Stomach smooth muscle (tissue), 2 donors: ENCODE measurements around the gene CERS6.
A peak's percentile ranks its signal among the peaks of the same experiment; 100 is the strongest.

Experiments used
- H3K27ac ChIP-seq: one replicate; pipeline ENCODE4 v1.7.0; 2013; ENCODE audit warnings: mild to moderate bottlenecking, low read length, inconsistent platforms
- H3K27me3 ChIP-seq, 2 donors: one replicate each; pipeline ENCODE4 v1.7.0; 2013; ENCODE audit warnings: low read length in 2 of 2; ENCODE audit not compliant: insufficient read depth in 2 of 2, control insufficient read depth in 1 of 2
- H3K36me3 ChIP-seq, 2 donors: one replicate each; pipeline ENCODE4 v1.7.0; 2013; ENCODE audit warnings: low read length in 2 of 2; ENCODE audit not compliant: control insufficient read depth in 2 of 2, insufficient read depth in 2 of 2
- H3K4me1 ChIP-seq: one replicate; pipeline ENCODE4 v1.7.0; 2013; ENCODE audit warnings: low read length; ENCODE audit not compliant: control insufficient read depth, insufficient read depth
- H3K4me3 ChIP-seq, 2 donors: one replicate each; pipeline ENCODE4 v1.7.0; 2013; ENCODE audit warnings: low read length in 2 of 2
- H3K9ac ChIP-seq, 2 donors: one replicate each; pipeline ENCODE4 v1.7.0; 2013; ENCODE audit warnings: low read length in 2 of 2, mild to moderate bottlenecking in 1 of 2
- H3K9me3 ChIP-seq, 2 donors: one replicate each; pipeline ENCODE4 v1.7.0; 2013; ENCODE audit warnings: low read length in 2 of 2; ENCODE audit not compliant: control insufficient read depth in 2 of 2
- donor health status: healthy.
- donor health status: Pancreatic carcinoma.

The CERS6 gene

GRCh38 chr2:168700615-168701245, 244.7 kb downstream of the CERS6 start:
- Histone ChIP-seq H3K27me3 (no peaks in the 10 kb centered on the region), H3K9ac (no peak overlapping the region), H3K4me1 (peaks cover 9% of the 10 kb centered on the region), H3K4me3 (no peak overlapping the region), H3K36me3 (peaks cover 0 to under 1% of the 10 kb centered on the region in 2 donors), H3K27ac (peak overlapping the region; percentile 76), H3K9me3 (no peaks in the 10 kb centered on the region)

GRCh38 chr2:168702579-168702978, 246.5 kb downstream of the CERS6 start:
- H3K4me1 ChIP-seq, result peaks cover 9% of the 10 kb centered on the region
- H3K9ac ChIP-seq, result no peak overlapping the region
- H3K9me3 ChIP-seq, result no peaks in the 10 kb centered on the region
- H3K36me3 ChIP-seq, result no peaks in the 10 kb centered on the region
- H3K27ac ChIP-seq, result no peak overlapping the region
- H3K4me3 ChIP-seq, result no peak overlapping the region
- H3K27me3 ChIP-seq, result no peaks in the 10 kb centered on the region

GRCh38 chr2:168703926-168704325, 247.9 kb downstream of the CERS6 start:
- H3K4me1 ChIP-seq, result peaks cover 6% of the 10 kb centered on the region
- no peaks in the 10 kb centered on the region for H3K27me3 ChIP-seq
- no peaks in the 10 kb centered on the region for H3K9me3 ChIP-seq
- H3K9ac ChIP-seq, result no peak overlapping the region
- H3K27ac ChIP-seq, result no peak overlapping the region
- H3K4me3 ChIP-seq, result no peak overlapping the region
- no peaks in the 10 kb centered on the region for H3K36me3 ChIP-seq

GRCh38 chr2:168705534-168706470, 249.7 kb downstream of the CERS6 start:
- Histone ChIP-seq H3K4me3 (no peak overlapping the region), H3K36me3 (no peaks in the 10 kb centered on the region), H3K9me3 (no peaks in the 10 kb centered on the region), H3K4me1 (no peaks in the 10 kb centered on the region), H3K27ac (no peak overlapping the region), H3K27me3 (no peaks in the 10 kb centered on the region), H3K9ac (no peak overlapping the region)

GRCh38 chr2:168706806-168707205, 250.7 kb downstream of the CERS6 start:
- no peak overlapping the region for H3K27ac ChIP-seq
- H3K27me3 ChIP-seq, result no peaks in the 10 kb centered on the region
- no peak overlapping the region for H3K9ac ChIP-seq

GRCh38 chr2:168708080-168708479, 252.0 kb downstream of the CERS6 start:
- Histone ChIP-seq H3K9ac (no peak overlapping the region), H3K9me3 (no peaks in the 10 kb centered on the region), H3K27me3 (no peaks in the 10 kb centered on the region), H3K27ac (no peak overlapping the region), H3K4me3 (no peak overlapping the region), H3K4me1 (no peaks in the 10 kb centered on the region), H3K36me3 (no peaks in the 10 kb centered on the region)

More at GRCh38 chr2:168706806-168707205, 250.7 kb downstream of the CERS6 start:
- Histone ChIP-seq H3K9me3 (no peaks in the 10 kb centered on the region), H3K4me3 (no peak overlapping the region), H3K4me1 (no peaks in the 10 kb centered on the region), H3K36me3 (no peaks in the 10 kb centered on the region)

- Histone ChIP-seq H3K27ac (no peak overlapping the region), H3K27me3 (no peaks in the 10 kb centered on the region), H3K9ac (no peak overlapping the region), H3K36me3 (no peaks in the 10 kb centered on the region), H3K4me1 (no peaks in the 10 kb centered on the region), H3K9me3 (no peaks in the 10 kb centered on the region), H3K4me3 (no peak overlapping the region)
Observed at GRCh38 chr2:168710754-168711467, 254.8 kb downstream of the CERS6 start.

- no peaks in the 10 kb centered on the region for H3K27me3 ChIP-seq
Observed at GRCh38 chr2:168712053-168712452, 256.0 kb downstream of the CERS6 start.

GRCh38 chr2:168713325-168713724, 257.3 kb downstream of the CERS6 start:
- H3K36me3 ChIP-seq, result no peaks in the 10 kb centered on the region
- no peaks in the 10 kb centered on the region for H3K4me1 ChIP-seq
- H3K27me3 ChIP-seq, result no peaks in the 10 kb centered on the region
- no peak overlapping the region for H3K4me3 ChIP-seq
- H3K27ac ChIP-seq, result no peak overlapping the region
- no peak overlapping the region for H3K9ac ChIP-seq
- H3K9me3 ChIP-seq, result no peaks in the 10 kb centered on the region

More at GRCh38 chr2:168712053-168712452, 256.0 kb downstream of the CERS6 start:
- H3K27ac ChIP-seq, result no peak overlapping the region
- H3K9me3 ChIP-seq, result no peaks in the 10 kb centered on the region
- no peaks in the 10 kb centered on the region for H3K4me1 ChIP-seq
- H3K36me3 ChIP-seq, result no peaks in the 10 kb centered on the region
- no peak overlapping the region for H3K4me3 ChIP-seq
- H3K9ac ChIP-seq, result no peak overlapping the region

GRCh38 chr2:168715849-168716248, 259.8 kb downstream of the CERS6 start:
- no peak overlapping the region for H3K9ac ChIP-seq
- no peak overlapping the region for H3K27ac ChIP-seq
- no peaks in the 10 kb centered on the region for H3K9me3 ChIP-seq
- no peaks in the 10 kb centered on the region for H3K4me1 ChIP-seq
- peaks cover 0 to 5% of the 10 kb centered on the region in 2 donors for H3K36me3 ChIP-seq
- no peaks in the 10 kb centered on the region for H3K27me3 ChIP-seq
- H3K4me3 ChIP-seq, result no peak overlapping the region
